IMR-90 (cell line): ENCODE data around the gene GALNT9. TPM values are rescaled to one million over a fixed set of nuclear protein-coding genes. Genes with fewer than 3 reads are reported as not detected.

Experiments
- ATAC-seq: fragments of 200-7000 bp; cut with Tn5 transposase; 2 replicates; pipeline ENCODE4 v1.9.1; 2020; ENCODE audit warnings: low read depth, mild to moderate bottlenecking, moderate library complexity
- BruUV-seq: library from RNA; stranded (reverse); fragments of 400-500 nt; replicated peaks from 2 replicates; lab custom pipeline; 2021; lab: Mats Ljungman, UMichigan
- CTCF ChIA-PET: fragments of 300-600 bp; formaldehyde crosslinking; extraction: SDS; loops from one replicate; lab custom pipeline; 2021; ENCODE audit warnings: antibody characterized with exemption; lab: Yijun Ruan, JAX
- POLR2A ChIA-PET: fragments of 300-600 bp; sonication (Branson Sonifier 250); formaldehyde crosslinking; loops from one replicate; lab custom pipeline; 2022; ENCODE audit warnings: antibody characterized with exemption; ENCODE audit not compliant: unreplicated experiment; lab: Charles Lee
- DNase-seq: peaks from one replicate; pipeline ENCODE4 v3.0.0; 2013
- H2AFZ ChIP-seq: replicated peaks from 2 replicates; pipeline ENCODE3; 2013; ENCODE audit warnings: low read length, mild to moderate bottlenecking; ENCODE audit not compliant: poor library complexity
- H2AK5ac ChIP-seq: 2 replicates; pipeline ENCODE4 v1.6.1; 2013; ENCODE audit warnings: low read depth, low read length, inconsistent platforms
- H2AK9ac ChIP-seq: replicated peaks from 2 replicates; pipeline ENCODE3; 2013; ENCODE audit warnings: mild to moderate bottlenecking, low read depth, low read length, moderate library complexity; ENCODE audit not compliant: poor library complexity
- H2BK120ac ChIP-seq: 2 replicates; pipeline ENCODE4 v1.6.1; 2013; ENCODE audit warnings: low read depth, low read length, inconsistent platforms
- H2BK15ac ChIP-seq: 3 replicates; pipeline ENCODE4 v1.6.1; 2013; ENCODE audit warnings: low read depth, low read length, inconsistent platforms
- H2BK20ac ChIP-seq: 2 replicates; pipeline ENCODE4 v1.6.1; 2013; ENCODE audit warnings: low read depth, mild to moderate bottlenecking, inconsistent platforms, low read length, moderate library complexity
- H2BK5ac ChIP-seq: 2 replicates; pipeline ENCODE4 v1.6.1; 2013; ENCODE audit warnings: mild to moderate bottlenecking, low read depth, low read length, inconsistent platforms; ENCODE audit not compliant: poor library complexity, severe bottlenecking
- H3K14ac ChIP-seq: replicated peaks from 2 replicates; pipeline ENCODE4 v1.6.1; 2013; ENCODE audit warnings: low read depth, low read length, inconsistent platforms
- H3K18ac ChIP-seq: 2 replicates; pipeline ENCODE4 v1.6.1; 2013; ENCODE audit warnings: low read depth, low read length, control low read depth
- H3K23ac ChIP-seq: 2 replicates; pipeline ENCODE4 v1.6.1; 2013; ENCODE audit warnings: low read depth, low read length, inconsistent platforms
- H3K27ac ChIP-seq: 2 replicates; pipeline ENCODE4 v1.5.1; 2013; ENCODE audit warnings: mild to moderate bottlenecking, control low read depth, low read length; ENCODE audit not compliant: insufficient read depth
- H3K27me3 ChIP-seq: 2 replicates; pipeline ENCODE4 v1.6.1; 2013; ENCODE audit warnings: low read length; ENCODE audit not compliant: control insufficient read depth, insufficient read depth
- H3K36me3 ChIP-seq: 2 replicates; pipeline ENCODE4 v1.6.1; 2013; ENCODE audit warnings: low read length, mixed read lengths; ENCODE audit not compliant: control insufficient read depth, insufficient read depth
- H3K4ac ChIP-seq: 2 replicates; pipeline ENCODE4 v1.6.1; 2013; ENCODE audit warnings: low read depth, low read length, inconsistent platforms
- H3K4me1 ChIP-seq: 2 replicates; pipeline ENCODE4 v1.6.1; 2013; ENCODE audit warnings: low read length, mixed read lengths; ENCODE audit not compliant: control insufficient read depth, insufficient read depth
- H3K4me2 ChIP-seq: 2 replicates; pipeline ENCODE4 v1.6.1; 2013; ENCODE audit warnings: low read depth, mild to moderate bottlenecking, control low read depth, low read length, moderate library complexity
- H3K4me3 ChIP-seq: 2 replicates; pipeline ENCODE4 v1.5.1; 2013; ENCODE audit warnings: low read depth, mild to moderate bottlenecking, control low read depth, low read length, moderate library complexity; ENCODE audit not compliant: insufficient read depth
- H3K56ac ChIP-seq: 2 replicates; pipeline ENCODE4 v1.6.1; 2013; ENCODE audit warnings: low read length, inconsistent platforms; ENCODE audit not compliant: insufficient read depth; ENCODE audit errors: extremely low read depth
- H3K79me1 ChIP-seq, 2 experiments: 2 replicates each; pipeline ENCODE4 v1.6.1; 2013; ENCODE audit warnings: low read length in 2 of 2, inconsistent platforms in 1 of 2, low read depth in 1 of 2
- H3K9ac ChIP-seq: 2 replicates; pipeline ENCODE4 v1.6.1; 2013; ENCODE audit warnings: low read depth, low read length, control low read depth
- H3K9me1 ChIP-seq: 2 replicates; pipeline ENCODE4 v1.6.1; 2013; ENCODE audit warnings: low read length, inconsistent platforms; ENCODE audit not compliant: insufficient read depth
- H3K9me3 ChIP-seq: 2 replicates; pipeline ENCODE4 v1.6.1; 2013; ENCODE audit warnings: low read length; ENCODE audit not compliant: control insufficient read depth, insufficient read depth
- H4K20me1 ChIP-seq: 2 replicates; pipeline ENCODE4 v1.6.1; 2013; ENCODE audit warnings: low read length, inconsistent platforms; ENCODE audit not compliant: insufficient read depth
- H4K5ac ChIP-seq: 2 replicates; pipeline ENCODE4 v1.6.1; 2013; ENCODE audit warnings: mild to moderate bottlenecking, low read depth, low read length, control low read depth
- H4K8ac ChIP-seq, 2 experiments: 2 replicates each; pipeline ENCODE4 v1.6.1; 2013; ENCODE audit warnings: low read depth in 2 of 2, low read length in 2 of 2, control low read depth in 1 of 2, inconsistent platforms in 1 of 2
- H4K91ac ChIP-seq: 2 replicates; pipeline ENCODE4 v1.6.1; 2013; ENCODE audit warnings: low read depth, low read length, inconsistent platforms; ENCODE audit not compliant: insufficient read depth
- BHLHE40 ChIP-seq: fragments of 150-350 bp; IDR thresholded peaks from 2 replicates; pipeline ENCODE4 v1.6.1; 2016; ENCODE audit warnings: mild to moderate bottlenecking, low read depth, low read length
- CEBPB ChIP-seq: IDR thresholded peaks from 2 replicates; pipeline ENCODE4 v1.6.1; 2012; ENCODE audit warnings: low read depth, low read length, improper control_type of control experiment
- CHD1 ChIP-seq: IDR thresholded peaks from 2 replicates; pipeline ENCODE4 v1.6.1; 2012; ENCODE audit warnings: low read depth, low read length, improper control_type of control experiment
- FOS ChIP-seq: fragments of 150-350 bp; IDR thresholded peaks from 2 replicates; pipeline ENCODE4 v1.6.1; 2016; ENCODE audit warnings: low read depth, low read length
- MAFK ChIP-seq: IDR thresholded peaks from 2 replicates; pipeline ENCODE4 v1.6.1; 2012; ENCODE audit warnings: low read depth, low read length, improper control_type of control experiment
- MXI1 ChIP-seq: IDR thresholded peaks from 2 replicates; pipeline ENCODE4 v1.6.1; 2012; ENCODE audit warnings: low read depth, mild to moderate bottlenecking, low read length, moderate library complexity, borderline replicate concordance
- NFE2L2 ChIP-seq: fragments of 150-350 bp; IDR thresholded peaks from 2 replicates; pipeline ENCODE4 v1.6.1; 2016; ENCODE audit warnings: low read depth, mild to moderate bottlenecking, low read length
- POLR2A ChIP-seq: IDR thresholded peaks from 2 replicates; pipeline ENCODE4 v1.6.1; 2012; ENCODE audit warnings: mild to moderate bottlenecking, low read depth, low read length
- RAD21 ChIP-seq: IDR thresholded peaks from 2 replicates; pipeline ENCODE4 v1.6.1; 2012; ENCODE audit warnings: low read length, improper control_type of control experiment
- RCOR1 ChIP-seq: IDR thresholded peaks from 2 replicates; pipeline ENCODE4 v1.6.1; 2012; ENCODE audit warnings: mild to moderate bottlenecking, low read length, improper control_type of control experiment; ENCODE audit not compliant: insufficient replicate concordance
- SMC3 ChIP-seq: fragments of 150-350 bp; IDR thresholded peaks from 2 replicates; pipeline ENCODE4 v1.6.1; 2016; ENCODE audit warnings: low read depth, mild to moderate bottlenecking, antibody characterized with exemption, low read length, moderate library complexity
- WGBS, 2 experiments: methylation state at CpG; one replicate each; pipeline versions ENCODE4 v1.1.5 to v1.1.7; 2013; ENCODE audit warnings: missing lambda C conversion rate in 2 of 2; ENCODE audit not compliant: insufficient read length in 1 of 2; ENCODE audit errors: extremely low coverage in 2 of 2; 5-methylcytosine and 5-hydroxymethylcytosine counted together
- dilution Hi-C: fragments of 300-500 bp; cut with HindIII; formaldehyde crosslinking; loops from one replicate; pipeline ENCODE4 v1.14.3; 2018; ENCODE audit warnings: low sequenced_read_pairs; ENCODE audit not compliant: unreplicated experiment
- in situ Hi-C: fragments of 300-500 bp; cut with MboI; formaldehyde crosslinking; loops from 3 replicates; pipeline ENCODE4 v1.14.3; 2019; ENCODE audit warnings: low sequenced_read_pairs, inconsistent platforms, mixed read lengths
- intact Hi-C: fragments of 100-400 bp; cut with micrococcal nuclease; formaldehyde crosslinking; loops from 2 replicates; pipeline ENCODE4 v1.10.0; 2022
- polyA plus RNA-seq, 3 experiments: library from polyadenylated mRNA; depleted of rRNA; stranded (reverse); fragments of >200 nt; gene quantifications; 2 replicates each; pipeline ENCODE4 v1.2.3, GENCODE V29; 2012; ENCODE audit warnings: low replicate concordance in 1 of 3
- total RNA-seq: library from RNA; depleted of rRNA; stranded (reverse); fragments of >200 nt; gene quantifications from 2 replicates; pipeline ENCODE4 v1.2.3, GENCODE V29; 2012
- TF ChIP-seq, protein P1 (sequence below): fragments of 150-350 bp; IDR thresholded peaks from 2 replicates; pipeline ENCODE4 v1.6.1; 2016; ENCODE audit warnings: low read depth, mild to moderate bottlenecking, low read length, moderate library complexity, borderline replicate concordance
- TF ChIP-seq, protein P2 (sequence below): fragments of 150-350 bp; IDR thresholded peaks from 2 replicates; pipeline ENCODE4 v1.6.1; 2017; ENCODE audit warnings: mild to moderate bottlenecking, antibody characterized with exemption, low read length, low read depth
- TF ChIP-seq, protein P3 (sequence below): conservative IDR thresholded peaks from 2 replicates; pipeline ENCODE4 v1.5.1; 2012; ENCODE audit warnings: mild to moderate bottlenecking, low read depth, low read length, improper control_type of control experiment

Gene GALNT9
- total and polyA plus RNA-seq, 2 of the 4 experiments (the other 2 are of a cell fraction) = under 0.01 to 0.12 TPM

DNA sequence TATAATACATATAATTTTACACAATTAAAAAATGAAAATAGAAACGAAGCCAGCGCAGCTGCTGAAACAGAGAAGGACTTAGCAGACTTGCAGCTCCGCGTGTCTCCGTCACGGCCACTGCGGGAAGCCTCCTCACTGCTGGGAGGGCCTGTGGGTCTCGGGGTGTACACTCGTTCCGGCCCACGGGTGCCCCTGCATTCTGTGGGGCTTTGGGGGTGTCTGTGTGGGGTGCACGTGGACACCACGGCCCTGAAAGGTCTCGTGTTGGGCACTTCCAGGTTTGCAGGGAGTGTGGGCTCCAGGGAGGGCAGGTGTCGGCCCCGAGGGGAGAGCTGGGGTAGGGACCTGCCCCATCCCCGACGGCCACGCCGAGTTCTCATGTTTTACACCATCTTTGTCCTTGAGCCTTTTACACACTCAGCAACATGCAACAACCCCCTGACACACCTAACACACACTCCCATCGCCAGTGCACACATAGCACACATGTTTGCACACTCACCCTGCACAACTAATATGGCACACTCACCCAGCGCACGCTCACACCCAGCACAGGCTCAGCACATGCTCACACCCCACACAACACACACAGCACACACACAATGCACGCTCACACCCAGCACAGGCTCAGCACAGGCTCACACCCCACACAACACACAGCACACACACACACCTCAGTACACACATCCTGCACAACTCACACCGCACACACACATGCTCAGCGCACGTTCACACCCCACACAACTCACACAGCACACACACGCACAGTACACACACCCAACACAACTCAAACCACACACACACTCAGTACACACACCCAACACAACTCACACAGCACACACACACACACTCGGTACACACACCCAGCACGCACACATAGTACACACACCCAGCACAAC, 148.5 kb downstream of the GALNT9 start:
- Histone ChIP-seq H4K20me1 (no peaks in the 10 kb centered on the region; the same call in 1 of the 2 replicates), H3K9me1 (no peaks in the 10 kb centered on the region), H3K9ac (no peak overlapping the region), H2BK20ac (no peak overlapping the region), H2BK5ac (no peak overlapping the region), H3K4ac (no peak overlapping the region), H3K4me3 (no peak overlapping the region), H3K56ac (no peak overlapping the region), H4K8ac (no peak overlapping the region), H2BK15ac (no peak overlapping the region), H2BK120ac (no peak overlapping the region), H3K18ac (no peak overlapping the region), H3K36me3 (no peaks in the 10 kb centered on the region), H2AK5ac (no peak overlapping the region), H3K27me3 (peaks cover 50% of the 10 kb centered on the region), H3K4me1 (no peaks in the 10 kb centered on the region), H3K27ac (no peak overlapping the region), H3K79me1 (no peaks in the 10 kb centered on the region), H4K91ac (no peak overlapping the region), H3K9me3 (no peaks in the 10 kb centered on the region; the same call in 1 of the 2 replicates), H3K14ac (no peak overlapping the region), H3K4me2 (no peak overlapping the region), H2AFZ (no peak overlapping the region), H3K23ac (no peak overlapping the region), H2AK9ac (no peak overlapping the region), H4K5ac (no peak overlapping the region)
- CTCF ChIA-PET = no interaction called here
- in situ Hi-C loops (no loop called here), dilution Hi-C loops (no loop called here), intact Hi-C loops (no loop called here)
- POLR2A ChIA-PET = no interaction called here
- no peak for TF ChIP-seq SMC3
- no peak for TF ChIP-seq RCOR1
- TF ChIP-seq, protein P1, sequence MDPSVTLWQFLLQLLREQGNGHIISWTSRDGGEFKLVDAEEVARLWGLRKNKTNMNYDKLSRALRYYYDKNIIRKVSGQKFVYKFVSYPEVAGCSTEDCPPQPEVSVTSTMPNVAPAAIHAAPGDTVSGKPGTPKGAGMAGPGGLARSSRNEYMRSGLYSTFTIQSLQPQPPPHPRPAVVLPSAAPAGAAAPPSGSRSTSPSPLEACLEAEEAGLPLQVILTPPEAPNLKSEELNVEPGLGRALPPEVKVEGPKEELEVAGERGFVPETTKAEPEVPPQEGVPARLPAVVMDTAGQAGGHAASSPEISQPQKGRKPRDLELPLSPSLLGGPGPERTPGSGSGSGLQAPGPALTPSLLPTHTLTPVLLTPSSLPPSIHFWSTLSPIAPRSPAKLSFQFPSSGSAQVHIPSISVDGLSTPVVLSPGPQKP = no peak
- no peak for TF ChIP-seq FOS
- TF ChIP-seq NFE2L2 = no peak
- TF ChIP-seq, protein P2, sequence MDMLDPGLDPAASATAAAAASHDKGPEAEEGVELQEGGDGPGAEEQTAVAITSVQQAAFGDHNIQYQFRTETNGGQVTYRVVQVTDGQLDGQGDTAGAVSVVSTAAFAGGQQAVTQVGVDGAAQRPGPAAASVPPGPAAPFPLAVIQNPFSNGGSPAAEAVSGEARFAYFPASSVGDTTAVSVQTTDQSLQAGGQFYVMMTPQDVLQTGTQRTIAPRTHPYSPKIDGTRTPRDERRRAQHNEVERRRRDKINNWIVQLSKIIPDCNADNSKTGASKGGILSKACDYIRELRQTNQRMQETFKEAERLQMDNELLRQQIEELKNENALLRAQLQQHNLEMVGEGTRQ = no peak
- TF ChIP-seq MXI1 = no peak
- TF ChIP-seq RAD21 = no peak
- TF ChIP-seq CHD1 = no peak
- TF ChIP-seq CEBPB = no peak
- TF ChIP-seq, protein P3, sequence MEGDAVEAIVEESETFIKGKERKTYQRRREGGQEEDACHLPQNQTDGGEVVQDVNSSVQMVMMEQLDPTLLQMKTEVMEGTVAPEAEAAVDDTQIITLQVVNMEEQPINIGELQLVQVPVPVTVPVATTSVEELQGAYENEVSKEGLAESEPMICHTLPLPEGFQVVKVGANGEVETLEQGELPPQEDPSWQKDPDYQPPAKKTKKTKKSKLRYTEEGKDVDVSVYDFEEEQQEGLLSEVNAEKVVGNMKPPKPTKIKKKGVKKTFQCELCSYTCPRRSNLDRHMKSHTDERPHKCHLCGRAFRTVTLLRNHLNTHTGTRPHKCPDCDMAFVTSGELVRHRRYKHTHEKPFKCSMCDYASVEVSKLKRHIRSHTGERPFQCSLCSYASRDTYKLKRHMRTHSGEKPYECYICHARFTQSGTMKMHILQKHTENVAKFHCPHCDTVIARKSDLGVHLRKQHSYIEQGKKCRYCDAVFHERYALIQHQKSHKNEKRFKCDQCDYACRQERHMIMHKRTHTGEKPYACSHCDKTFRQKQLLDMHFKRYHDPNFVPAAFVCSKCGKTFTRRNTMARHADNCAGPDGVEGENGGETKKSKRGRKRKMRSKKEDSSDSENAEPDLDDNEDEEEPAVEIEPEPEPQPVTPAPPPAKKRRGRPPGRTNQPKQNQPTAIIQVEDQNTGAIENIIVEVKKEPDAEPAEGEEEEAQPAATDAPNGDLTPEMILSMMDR = no peak
- no peak for TF ChIP-seq MAFK
- no peak for TF ChIP-seq BHLHE40
- no peak for TF ChIP-seq POLR2A
- ATAC-seq (no peak), DNase-seq (no peak)
- BruUV-seq = no TSS peak
- 75% methylated on average over 12 of the region's 30 CpGs; no CpG with 5 or more reads in 1 of the 2 experiments for WGBS, 2 experiments
